HepG2 (cell line): ENCODE measurements around the gene SLC4A2. TPM values are rescaled to one million over a fixed set of nuclear protein-coding genes. Genes with fewer than 3 reads are reported as not detected.

ENCODE experiments used
- GMEB1 ChIP-seq: sonication (generic); formaldehyde crosslinking; IDR thresholded peaks from 2 replicates; pipeline ENCODE4 v1.5.1; 2020; ENCODE audit warnings: missing genetic modification reagents, mild to moderate bottlenecking, borderline replicate concordance
- HNF1A ChIP-seq, 2 experiments: sonication (generic) in 1 of 2; formaldehyde crosslinking in 1 of 2; IDR thresholded peaks; 2 replicates each; pipeline versions ENCODE4 v1.4.0 to v1.6.1; 2016 to 2020; ENCODE audit warnings: borderline replicate concordance in 1 of 2, low read depth in 1 of 2, mild to moderate bottlenecking in 1 of 2, missing genetic modification reagents in 1 of 2
- KLF9 ChIP-seq: IDR thresholded peaks from 2 replicates; pipeline ENCODE4 v1.6.1; 2016; ENCODE audit warnings: low read depth
- PHF21A ChIP-seq: sonication (generic); formaldehyde crosslinking; IDR thresholded peaks from 2 replicates; pipeline ENCODE4 v1.5.0; 2020; ENCODE audit warnings: mild to moderate bottlenecking, missing genetic modification reagents
- PHF8 ChIP-seq: sonication (generic); formaldehyde crosslinking; IDR thresholded peaks from 2 replicates; pipeline ENCODE4 v1.5.0; 2020; ENCODE audit warnings: missing genetic modification reagents
- RFXANK ChIP-seq: IDR thresholded peaks from 2 replicates; pipeline ENCODE4 v1.6.1; 2016
- SIX4 ChIP-seq: sonication (generic); formaldehyde crosslinking; IDR thresholded peaks from 2 replicates; pipeline ENCODE4 v1.4.0; 2020; ENCODE audit warnings: missing genetic modification reagents
- THAP9 ChIP-seq: sonication (generic); formaldehyde crosslinking; IDR thresholded peaks from 2 replicates; pipeline ENCODE4; 2020; ENCODE audit warnings: missing genetic modification reagents, mild to moderate bottlenecking, borderline replicate concordance
- ZFP37 ChIP-seq: sonication (generic); formaldehyde crosslinking; IDR thresholded peaks from 2 replicates; pipeline ENCODE4 v1.4.0; 2020; ENCODE audit warnings: missing genetic modification reagents, borderline replicate concordance
- ZNF563 ChIP-seq: sonication (generic); formaldehyde crosslinking; IDR thresholded peaks from 2 replicates; pipeline ENCODE4 v1.8.0; 2022; ENCODE audit warnings: mild to moderate bottlenecking, moderate library complexity, missing genetic modification reagents
- ZNF713 ChIP-seq: sonication (generic); formaldehyde crosslinking; IDR thresholded peaks from 2 replicates; pipeline ENCODE4 v1.4.0; 2020; ENCODE audit warnings: mild to moderate bottlenecking, missing genetic modification reagents
- ZNF883 ChIP-seq: sonication (generic); formaldehyde crosslinking; IDR thresholded peaks from 2 replicates; pipeline ENCODE4 v1.5.1; 2020; ENCODE audit warnings: mild to moderate bottlenecking, missing genetic modification reagents; ENCODE audit errors: not compliant biosample characterization
- polyA plus RNA-seq, 8 experiments: library from polyadenylated mRNA; depleted of rRNA in 3 of 8; stranded (reverse) in 7 of 8; unstranded in 1 of 8; fragments of >200 nt; fragmentation: Illumina TruSeq in 4 of 8; extraction: Trizol in 4 of 8; gene quantifications; 2 replicates each; pipeline versions ENCODE4 v1.2.1 to v1.2.3, GENCODE V29; 2011 to 2016; ENCODE audit warnings: low read depth in 4 of 8, missing spikeins in 1 of 8, mixed read lengths in 1 of 8; ENCODE audit not compliant: insufficient read depth in 1 of 8
- total RNA-seq, 5 experiments: library from RNA; depleted of rRNA; stranded (reverse); fragments of >200 nt; fragmentation: Illumina TruSeq; extraction: Trizol; gene quantifications; 2 replicates each; pipeline ENCODE4 v1.2.3, GENCODE V29; 2016; ENCODE audit warnings: low read depth in 1 of 5
- TF ChIP-seq, protein P1 (sequence below): IDR thresholded peaks from 2 replicates; pipeline ENCODE4 v1.6.1; 2016; ENCODE audit warnings: mild to moderate bottlenecking
- TF ChIP-seq, protein P2 (sequence below): sonication (generic); formaldehyde crosslinking; IDR thresholded peaks from 2 replicates; pipeline ENCODE4 v1.5.0; 2020; ENCODE audit warnings: mild to moderate bottlenecking, missing genetic modification reagents, moderate library complexity

The SLC4A2 gene
- total and polyA plus RNA-seq, 2 of the 13 experiments (the other 11 are each of a cell fraction or from before 2014, with no cell fraction given) = 51.9 to 73.4 TPM

- peak; percentile 53; the same call in 1 of the 2 replicates for TF ChIP-seq THAP9
- TF ChIP-seq ZNF563 (CRISPR knock-in tag) = no peak
- peak; percentile 20; the same call in 1 of the 2 replicates for TF ChIP-seq PHF21A (CRISPR knock-in tag)
- 0 out of 2 replicates have a peak, but pooled peaks have one; percentile 15 for TF ChIP-seq ZFP37 (CRISPR knock-in tag)
- no peak for TF ChIP-seq HNF1A (IDR thresholded peaks at IDR 0.05; ENCODE audit: low read depth)
- TF ChIP-seq HNF1A (CRISPR knock-in tag; IDR thresholded peaks at IDR 0.05; ENCODE audit: borderline replicate concordance) = no peak; the same call in 1 of the 2 replicates
- TF ChIP-seq, protein P1, sequence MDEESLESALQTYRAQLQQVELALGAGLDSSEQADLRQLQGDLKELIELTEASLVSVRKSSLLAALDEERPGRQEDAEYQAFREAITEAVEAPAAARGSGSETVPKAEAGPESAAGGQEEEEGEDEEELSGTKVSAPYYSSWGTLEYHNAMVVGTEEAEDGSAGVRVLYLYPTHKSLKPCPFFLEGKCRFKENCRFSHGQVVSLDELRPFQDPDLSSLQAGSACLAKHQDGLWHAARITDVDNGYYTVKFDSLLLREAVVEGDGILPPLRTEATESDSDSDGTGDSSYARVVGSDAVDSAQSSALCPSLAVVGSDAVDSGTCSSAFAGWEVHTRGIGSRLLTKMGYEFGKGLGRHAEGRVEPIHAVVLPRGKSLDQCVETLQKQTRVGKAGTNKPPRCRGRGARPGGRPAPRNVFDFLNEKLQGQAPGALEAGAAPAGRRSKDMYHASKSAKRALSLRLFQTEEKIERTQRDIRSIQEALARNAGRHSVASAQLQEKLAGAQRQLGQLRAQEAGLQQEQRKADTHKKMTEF = peak; percentile 78
- TF ChIP-seq PHF8 (CRISPR knock-in tag) = peak; percentile 79
- no peak for TF ChIP-seq RFXANK (CRISPR knock-in tag)
- TF ChIP-seq SIX4 (CRISPR knock-in tag) = no peak
- TF ChIP-seq ZNF883 (CRISPR knock-in tag) = peak; percentile 86
- 0 out of 2 replicates have a peak, but pooled peaks have one; percentile 40 for TF ChIP-seq ZNF713 (CRISPR knock-in tag)
- TF ChIP-seq, protein P2, sequence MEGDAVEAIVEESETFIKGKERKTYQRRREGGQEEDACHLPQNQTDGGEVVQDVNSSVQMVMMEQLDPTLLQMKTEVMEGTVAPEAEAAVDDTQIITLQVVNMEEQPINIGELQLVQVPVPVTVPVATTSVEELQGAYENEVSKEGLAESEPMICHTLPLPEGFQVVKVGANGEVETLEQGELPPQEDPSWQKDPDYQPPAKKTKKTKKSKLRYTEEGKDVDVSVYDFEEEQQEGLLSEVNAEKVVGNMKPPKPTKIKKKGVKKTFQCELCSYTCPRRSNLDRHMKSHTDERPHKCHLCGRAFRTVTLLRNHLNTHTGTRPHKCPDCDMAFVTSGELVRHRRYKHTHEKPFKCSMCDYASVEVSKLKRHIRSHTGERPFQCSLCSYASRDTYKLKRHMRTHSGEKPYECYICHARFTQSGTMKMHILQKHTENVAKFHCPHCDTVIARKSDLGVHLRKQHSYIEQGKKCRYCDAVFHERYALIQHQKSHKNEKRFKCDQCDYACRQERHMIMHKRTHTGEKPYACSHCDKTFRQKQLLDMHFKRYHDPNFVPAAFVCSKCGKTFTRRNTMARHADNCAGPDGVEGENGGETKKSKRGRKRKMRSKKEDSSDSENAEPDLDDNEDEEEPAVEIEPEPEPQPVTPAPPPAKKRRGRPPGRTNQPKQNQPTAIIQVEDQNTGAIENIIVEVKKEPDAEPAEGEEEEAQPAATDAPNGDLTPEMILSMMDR = peak; percentile 15; the same call in 1 of the 2 replicates
- no peak for TF ChIP-seq KLF9 (CRISPR knock-in tag)
- peak; percentile 62; the same call in 1 of the 2 replicates for TF ChIP-seq GMEB1 (CRISPR knock-in tag)
Measured at GRCh38 chr7:151085691-151086620, 26.6 kb downstream of the SLC4A2 start, which contains the start of gene AGAP3 (continued).
